Activated CD8-positive, alpha-beta memory T cell treated with anti-CD3 and anti-CD28 coated beads, Interleukin-2, amount 50 U/mL, for 24 hours (primary cell): ENCODE data around the gene PCDHGA8.
"Not testable (repeated sequence)": the region's sequence is repeated elsewhere in the genome, so short reads cannot be mapped to it uniquely, and the experiment has no call there.

ENCODE experiments used
- DNase-seq: peaks from one replicate; pipeline ENCODE4 v3.0.0-alpha.2; 2020; ENCODE audit errors: extremely low read depth

Gene PCDHGA8

DNA sequence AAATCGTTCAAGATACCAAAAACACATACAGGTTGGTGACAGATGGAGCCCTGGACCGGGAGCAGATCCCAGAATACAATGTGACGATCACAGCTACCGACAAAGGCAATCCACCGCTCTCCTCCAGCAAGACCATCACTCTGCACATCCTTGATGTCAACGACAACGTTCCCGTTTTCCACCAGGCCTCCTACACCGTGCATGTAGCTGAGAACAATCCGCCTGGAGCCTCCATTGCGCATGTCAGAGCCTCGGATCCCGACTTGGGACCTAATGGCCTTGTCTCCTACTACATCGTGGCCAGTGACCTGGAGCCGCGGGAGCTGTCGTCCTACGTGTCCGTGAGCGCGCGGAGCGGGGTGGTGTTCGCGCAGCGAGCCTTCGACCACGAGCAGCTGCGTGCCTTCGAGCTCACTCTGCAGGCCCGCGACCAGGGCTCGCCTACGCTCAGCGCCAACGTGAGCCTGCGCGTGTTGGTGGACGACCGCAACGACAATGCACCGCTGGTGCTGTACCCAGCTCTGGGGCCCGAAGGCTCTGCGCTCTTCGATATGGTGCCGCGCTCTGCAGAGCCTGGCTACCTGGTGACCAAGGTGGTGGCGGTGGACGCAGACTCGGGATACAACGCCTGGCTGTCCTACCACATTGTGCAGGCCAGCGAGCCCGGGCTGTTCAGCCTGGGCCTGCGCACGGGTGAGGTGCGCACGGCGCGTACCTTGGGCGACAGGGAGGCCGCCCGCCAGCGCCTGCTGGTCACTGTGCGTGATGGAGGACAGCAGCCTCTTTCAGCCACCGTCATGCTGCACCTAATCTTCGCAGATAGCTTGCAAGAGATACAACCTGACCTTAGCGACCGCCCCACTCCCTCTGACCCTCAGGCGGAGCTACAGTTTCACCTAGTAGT is 20.6 kb upstream of the PCDHGA8 start:
- no peak for DNase-seq

DNA sequence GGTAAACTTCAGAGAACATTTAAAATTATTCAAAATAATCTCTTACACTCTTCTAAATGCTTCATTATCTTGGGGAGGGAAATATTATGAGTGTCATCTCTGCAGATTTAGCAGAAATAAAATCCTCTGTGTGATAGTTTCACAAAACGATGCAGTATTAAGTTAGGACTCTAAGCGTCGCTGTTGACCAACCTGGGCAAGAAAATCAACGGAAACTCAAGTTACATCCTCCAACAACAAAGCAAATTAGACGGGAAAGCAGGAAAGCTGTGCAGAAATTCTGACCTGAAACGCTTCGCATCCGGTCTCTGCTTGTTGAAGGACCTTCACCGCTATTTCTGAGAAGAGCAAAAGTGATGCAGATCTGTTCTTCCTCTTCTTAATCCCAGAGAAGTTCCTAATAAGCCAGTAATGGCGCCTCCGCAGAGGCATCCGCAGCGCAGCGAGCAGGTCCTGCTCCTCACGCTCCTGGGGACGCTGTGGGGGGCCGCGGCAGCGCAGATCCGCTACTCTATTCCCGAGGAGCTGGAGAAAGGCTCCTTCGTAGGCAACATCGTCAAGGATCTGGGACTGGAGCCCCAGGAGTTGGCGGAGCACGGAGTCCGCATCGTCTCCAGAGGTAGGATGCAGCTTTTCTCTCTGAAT is 18.6 kb upstream of the PCDHGA8 start, which contains the start of gene PCDHGA6:
Gene PCDHGA6, plus strand, starts transcription at position 219 of the 645 bp plus-strand sequence. Its CDS starts 193 bp downstream, at position 412.
- no peak for DNase-seq

DNA sequence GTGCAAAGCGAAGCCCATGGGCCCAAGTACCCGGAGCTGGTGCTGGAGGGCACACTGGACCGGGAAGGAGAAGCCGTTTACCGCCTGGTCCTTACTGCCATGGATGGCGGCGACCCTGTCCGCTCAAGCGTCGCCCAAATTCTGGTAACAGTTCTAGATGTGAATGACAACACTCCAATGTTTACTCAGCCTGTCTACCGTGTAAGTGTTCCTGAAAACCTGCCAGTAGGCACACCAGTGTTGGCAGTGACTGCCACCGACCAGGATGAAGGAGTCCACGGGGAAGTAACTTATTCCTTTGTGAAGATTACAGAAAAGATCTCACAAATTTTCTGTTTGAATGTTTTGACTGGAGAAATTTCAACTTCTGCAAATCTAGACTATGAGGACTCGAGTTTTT is 17.8 kb upstream of the PCDHGA8 start:
- no peak for DNase-seq

DNA sequence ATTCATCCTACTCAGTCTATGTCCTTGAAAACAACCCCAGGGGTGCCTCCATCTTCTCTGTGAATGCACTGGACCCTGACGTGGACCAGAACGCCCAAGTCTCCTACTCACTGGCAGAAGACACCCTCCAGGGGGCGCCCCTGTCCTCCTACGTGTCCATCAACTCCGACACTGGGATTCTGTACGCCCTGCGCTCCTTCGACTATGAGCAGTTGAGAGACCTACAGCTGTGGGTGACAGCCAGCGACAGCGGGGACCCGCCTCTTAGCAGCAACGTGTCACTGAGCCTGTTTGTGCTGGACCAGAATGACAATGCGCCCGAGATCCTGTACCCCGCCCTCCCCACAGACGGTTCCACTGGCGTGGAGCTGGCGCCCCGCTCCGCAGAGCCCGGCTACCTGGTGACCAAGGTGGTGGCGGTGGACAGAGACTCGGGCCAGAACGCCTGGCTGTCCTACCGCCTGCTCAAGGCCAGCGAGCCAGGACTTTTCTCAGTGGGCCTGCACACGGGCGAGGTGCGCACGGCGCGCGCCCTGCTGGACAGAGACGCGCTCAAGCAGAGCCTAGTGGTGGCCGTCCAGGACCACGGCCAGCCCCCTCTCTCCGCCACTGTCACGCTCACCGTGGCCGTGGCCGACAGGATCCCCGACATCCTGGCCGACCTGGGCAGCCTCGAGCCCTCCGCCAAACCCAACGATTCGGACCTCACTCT is 16.8 kb upstream of the PCDHGA8 start:
- DNase-seq = not testable (repeated sequence)

DNA sequence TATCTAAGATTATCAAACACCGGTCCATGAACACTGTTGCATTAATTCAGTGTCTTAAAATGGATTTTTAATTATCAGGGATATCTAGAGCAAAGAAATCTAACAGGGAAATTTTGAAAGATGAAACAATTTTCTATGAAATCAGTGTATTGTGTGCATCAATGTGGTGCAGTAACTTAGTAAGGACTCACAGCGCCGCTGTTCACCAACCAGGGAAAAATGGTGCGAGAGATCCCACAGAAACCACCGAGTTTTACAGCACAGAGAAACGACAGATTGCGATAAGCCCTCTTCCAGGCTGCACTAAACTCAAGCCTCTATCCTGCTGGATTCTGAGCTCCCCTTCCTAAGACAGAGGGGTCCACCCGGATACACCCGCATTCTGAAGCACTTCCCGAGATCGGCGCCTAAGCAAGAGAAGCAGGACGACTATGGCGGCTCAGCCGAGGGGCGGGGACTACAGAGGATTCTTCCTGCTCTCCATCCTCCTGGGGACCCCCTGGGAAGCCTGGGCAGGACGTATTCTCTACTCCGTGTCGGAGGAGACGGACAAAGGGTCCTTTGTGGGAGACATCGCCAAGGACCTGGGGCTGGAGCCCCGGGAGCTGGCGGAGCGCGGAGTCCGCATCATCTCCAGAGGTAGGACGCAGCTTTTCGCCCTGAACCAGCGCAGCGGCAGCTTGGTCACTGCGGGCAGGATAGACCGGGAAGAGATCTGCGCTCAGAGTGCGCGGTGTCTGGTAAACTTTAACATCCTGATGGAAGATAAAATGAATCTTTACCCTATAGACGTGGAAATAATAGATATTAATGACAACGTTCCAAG is 9.8 kb upstream of the PCDHGA8 start, which contains the start of gene PCDHGA7:
Gene PCDHGA7, plus strand, starts transcription at position 274 of the 826 bp plus-strand sequence. Its CDS starts 158 bp downstream, at position 432.
- DNase-seq = no peak

DNA sequence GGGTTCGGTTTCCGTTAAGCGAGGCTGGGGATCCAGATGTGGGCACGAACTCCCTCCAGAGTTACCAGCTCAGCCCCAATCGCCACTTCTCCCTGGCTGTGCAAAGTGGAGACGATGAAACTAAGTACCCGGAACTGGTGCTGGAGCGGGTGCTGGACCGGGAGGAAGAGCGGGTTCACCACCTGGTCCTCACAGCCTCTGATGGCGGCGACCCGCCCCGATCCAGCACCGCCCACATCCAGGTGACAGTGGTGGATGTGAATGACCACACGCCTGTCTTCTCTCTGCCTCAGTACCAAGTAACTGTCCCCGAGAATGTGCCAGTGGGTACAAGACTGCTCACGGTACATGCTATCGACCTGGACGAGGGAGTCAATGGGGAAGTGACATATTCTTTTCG is 9.1 kb upstream of the PCDHGA8 start:
- no peak for DNase-seq

DNA sequence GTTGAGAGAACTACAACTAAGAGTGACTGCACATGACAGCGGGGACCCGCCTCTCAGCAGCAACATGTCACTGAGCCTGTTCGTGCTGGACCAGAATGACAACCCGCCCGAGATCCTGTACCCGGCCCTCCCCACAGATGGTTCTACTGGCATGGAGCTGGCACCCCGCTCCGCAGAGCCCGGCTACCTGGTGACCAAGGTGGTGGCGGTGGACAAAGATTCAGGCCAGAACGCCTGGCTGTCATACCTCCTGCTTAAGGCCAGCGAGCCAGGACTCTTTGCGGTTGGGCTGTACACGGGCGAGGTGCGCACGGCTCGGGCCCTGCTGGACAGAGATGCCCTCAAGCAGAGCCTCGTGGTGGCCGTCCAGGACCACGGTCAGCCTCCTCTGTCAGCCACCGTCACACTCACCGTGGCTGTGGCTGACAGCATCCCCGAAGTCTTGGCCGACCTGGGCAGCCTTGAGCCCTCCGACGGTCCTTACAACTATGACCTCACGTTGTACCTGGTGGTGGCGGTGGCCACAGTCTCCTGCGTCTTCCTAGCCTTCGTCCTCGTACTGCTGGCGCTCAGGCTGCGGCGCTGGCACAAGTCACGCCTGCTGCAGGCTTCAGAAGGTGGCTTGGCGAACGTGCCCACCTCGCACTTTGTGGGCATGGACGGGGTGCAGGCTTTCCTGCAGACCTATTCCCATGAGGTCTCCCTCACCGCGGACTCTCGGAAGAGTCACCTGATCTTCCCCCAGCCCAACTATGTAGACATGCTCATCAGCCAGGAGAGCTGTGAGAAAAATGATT is 7.8 kb upstream of the PCDHGA8 start:
- no peak for DNase-seq

DNA sequence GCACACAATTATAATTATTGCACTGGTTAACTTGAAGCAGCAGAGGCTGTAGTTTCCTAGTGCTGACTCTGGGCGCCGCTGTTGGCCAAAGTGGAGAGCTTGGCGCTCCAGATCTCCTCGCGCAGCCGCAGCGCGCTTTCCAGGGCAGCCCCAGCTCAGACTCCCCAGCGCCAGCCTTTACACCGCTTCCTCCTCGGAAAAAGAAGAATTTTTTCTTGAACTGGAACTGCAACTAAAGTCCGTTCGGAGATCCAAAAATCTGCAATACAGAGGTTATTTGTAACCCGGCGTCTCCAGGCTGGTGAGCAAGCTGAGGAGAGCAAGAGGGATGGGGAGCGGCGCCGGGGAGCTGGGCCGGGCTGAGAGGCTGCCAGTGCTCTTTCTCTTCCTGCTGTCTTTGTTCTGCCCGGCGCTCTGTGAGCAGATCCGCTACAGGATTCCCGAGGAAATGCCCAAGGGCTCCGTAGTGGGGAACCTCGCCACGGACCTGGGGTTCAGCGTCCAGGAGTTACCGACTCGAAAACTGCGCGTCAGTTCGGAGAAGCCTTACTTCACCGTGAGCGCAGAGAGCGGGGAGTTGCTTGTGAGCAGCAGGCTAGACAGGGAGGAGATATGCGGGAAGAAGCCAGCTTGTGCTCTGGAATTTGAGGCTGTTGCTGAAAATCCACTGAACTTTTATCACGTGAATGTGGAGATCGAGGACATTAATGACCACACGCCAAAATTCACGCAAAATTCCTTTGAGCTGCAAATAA is 4.7 kb upstream of the PCDHGA8 start, which contains the start of gene PCDHGB4:
Gene PCDHGB4, plus strand, starts transcription at position 142 of the 755 bp plus-strand sequence. Its CDS starts 187 bp downstream, at position 329.
- DNase-seq = not testable (repeated sequence)

DNA sequence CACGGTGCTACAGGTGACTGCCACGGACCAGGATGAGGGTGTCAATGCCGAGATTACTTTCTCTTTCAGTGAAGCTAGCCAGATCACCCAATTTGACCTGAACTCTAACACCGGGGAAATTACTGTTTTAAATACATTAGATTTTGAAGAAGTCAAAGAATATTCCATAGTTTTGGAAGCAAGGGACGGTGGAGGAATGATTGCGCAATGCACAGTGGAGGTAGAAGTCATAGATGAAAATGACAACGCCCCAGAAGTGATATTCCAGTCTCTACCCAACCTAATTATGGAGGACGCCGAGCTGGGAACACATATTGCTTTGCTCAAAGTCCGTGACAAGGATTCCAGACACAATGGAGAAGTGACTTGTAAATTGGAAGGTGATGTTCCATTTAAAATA is 3.8 kb upstream of the PCDHGA8 start:
- DNase-seq = no peak

DNA sequence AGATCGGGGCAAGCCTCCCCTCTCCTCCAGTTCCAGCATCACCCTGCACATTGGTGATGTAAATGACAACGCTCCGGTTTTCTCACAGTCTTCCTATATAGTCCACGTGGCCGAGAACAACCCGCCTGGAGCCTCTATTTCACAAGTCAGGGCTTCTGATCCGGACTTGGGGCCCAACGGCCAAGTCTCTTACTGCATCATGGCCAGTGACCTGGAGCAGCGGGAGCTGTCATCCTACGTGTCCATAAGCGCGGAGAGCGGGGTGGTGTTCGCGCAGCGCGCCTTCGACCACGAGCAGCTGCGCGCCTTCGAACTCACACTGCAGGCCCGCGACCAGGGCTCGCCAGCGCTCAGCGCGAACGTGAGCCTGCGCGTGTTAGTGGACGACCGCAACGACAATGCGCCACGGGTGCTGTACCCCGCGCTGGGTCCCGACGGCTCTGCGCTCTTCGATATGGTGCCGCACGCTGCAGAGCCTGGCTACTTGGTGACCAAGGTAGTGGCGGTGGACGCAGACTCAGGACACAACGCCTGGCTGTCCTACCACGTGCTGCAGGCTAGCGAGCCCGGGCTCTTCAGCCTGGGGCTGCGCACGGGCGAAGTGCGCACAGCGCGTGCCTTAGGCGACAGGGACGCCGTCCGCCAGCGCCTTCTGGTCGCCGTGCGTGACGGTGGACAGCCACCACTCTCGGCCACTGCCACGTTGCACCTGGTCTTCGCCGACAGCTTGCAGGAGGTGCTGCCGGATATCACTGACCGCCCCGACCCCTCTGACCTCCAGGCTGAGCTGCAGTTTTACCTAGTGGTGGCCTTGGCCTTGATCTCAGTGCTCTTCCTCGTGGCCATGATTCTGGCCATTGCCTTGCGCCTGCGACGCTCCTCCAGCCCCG is 3.0 kb upstream of the PCDHGA8 start:
- DNase-seq = no peak

DNA sequence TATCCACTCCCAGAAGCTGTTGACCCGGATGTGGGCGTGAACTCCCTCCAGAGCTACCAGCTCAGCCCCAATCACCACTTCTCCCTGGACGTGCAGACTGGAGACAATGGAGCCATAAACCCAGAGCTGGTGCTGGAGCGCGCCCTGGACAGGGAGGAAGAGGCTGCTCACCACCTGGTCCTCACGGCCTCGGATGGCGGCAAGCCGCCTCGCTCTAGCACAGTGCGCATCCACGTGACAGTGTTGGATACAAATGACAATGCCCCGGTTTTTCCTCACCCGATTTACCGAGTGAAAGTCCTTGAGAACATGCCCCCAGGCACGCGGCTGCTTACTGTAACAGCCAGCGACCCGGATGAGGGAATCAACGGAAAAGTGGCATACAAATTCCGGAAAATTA is 834 bp downstream of the PCDHGA8 start:
- no peak for DNase-seq

DNA sequence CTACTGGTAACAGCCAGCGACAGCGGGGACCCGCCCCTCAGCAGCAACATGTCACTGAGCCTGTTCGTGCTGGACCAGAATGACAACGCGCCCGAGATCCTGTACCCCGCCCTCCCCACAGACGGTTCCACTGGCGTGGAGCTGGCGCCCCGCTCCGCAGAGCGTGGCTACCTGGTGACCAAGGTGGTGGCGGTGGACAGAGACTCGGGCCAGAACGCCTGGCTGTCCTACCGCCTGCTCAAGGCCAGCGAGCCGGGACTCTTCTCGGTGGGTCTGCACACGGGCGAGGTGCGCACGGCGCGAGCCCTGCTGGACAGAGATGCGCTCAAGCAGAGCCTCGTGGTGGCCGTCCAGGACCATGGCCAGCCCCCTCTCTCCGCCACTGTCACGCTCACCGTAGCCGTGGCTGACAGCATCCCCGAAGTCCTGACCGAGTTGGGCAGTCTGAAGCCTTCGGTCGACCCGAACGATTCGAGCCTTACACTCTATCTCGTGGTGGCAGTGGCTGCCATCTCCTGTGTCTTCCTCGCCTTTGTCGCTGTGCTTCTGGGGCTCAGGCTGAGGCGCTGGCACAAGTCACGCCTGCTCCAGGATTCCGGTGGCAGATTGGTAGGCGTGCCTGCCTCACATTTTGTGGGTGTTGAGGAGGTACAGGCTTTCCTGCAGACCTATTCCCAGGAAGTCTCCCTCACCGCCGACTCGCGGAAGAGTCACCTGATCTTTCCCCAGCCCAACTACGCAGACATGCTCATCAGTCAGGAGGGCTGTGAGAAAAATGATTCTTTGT is 2.2 kb downstream of the PCDHGA8 start:
- DNase-seq = not testable (repeated sequence)

DNA sequence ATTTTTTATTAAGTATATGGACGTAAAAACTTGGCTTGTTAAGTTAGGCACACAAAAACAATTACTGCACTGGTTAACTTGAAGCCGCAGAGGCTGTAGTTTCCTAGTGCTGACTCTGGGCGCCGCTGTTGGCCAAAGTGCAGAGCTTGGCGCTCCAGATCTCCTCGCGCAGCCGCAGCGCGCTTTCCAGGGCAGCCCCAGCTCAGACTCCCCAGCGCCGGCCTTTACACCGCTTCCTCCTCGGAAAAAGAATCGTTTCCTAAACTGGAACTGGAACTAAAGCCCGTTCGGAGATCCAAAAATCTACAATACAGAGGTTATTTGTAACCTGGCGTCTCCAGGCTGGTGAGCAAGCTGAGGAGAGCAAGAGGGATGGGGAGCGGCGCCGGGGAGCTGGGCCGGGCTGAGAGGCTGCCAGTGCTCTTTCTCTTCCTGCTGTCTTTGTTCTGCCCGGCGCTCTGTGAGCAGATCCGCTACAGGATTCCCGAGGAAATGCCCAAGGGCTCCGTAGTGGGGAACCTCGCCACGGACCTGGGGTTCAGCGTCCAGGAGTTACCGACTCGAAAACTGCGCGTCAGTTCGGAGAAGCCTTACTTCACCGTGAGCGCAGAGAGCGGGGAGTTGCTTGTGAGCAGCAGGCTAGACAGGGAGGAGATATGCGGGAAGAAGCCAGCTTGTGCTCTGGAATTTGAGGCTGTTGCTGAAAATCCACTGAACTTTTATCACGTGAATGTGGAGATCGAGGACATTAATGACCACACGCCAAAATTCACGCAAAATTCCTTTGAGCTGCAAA is 5.5 kb downstream of the PCDHGA8 start, which contains the start of gene PCDHGB5:
Gene PCDHGB5, plus strand, starts transcription at position 192 of the 796 bp plus-strand sequence. Its CDS starts 181 bp downstream, at position 373.
- DNase-seq = not testable (repeated sequence)

DNA sequence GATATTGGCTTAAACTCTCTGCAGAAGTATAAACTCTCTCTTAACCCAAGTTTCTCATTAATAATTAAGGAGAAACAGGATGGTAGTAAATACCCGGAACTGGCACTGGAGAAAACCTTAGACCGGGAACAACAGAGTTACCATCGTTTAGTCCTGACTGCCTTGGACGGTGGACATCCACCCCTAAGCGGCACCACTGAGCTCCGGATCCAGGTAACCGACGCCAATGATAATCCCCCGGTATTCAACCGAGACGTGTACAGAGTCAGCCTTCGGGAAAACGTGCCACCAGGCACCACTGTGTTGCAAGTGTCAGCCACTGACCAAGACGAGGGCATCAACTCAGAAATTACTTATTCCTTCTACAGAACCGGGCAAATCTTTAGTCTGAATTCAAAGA is 6.2 kb downstream of the PCDHGA8 start:
- no peak for DNase-seq

DNA sequence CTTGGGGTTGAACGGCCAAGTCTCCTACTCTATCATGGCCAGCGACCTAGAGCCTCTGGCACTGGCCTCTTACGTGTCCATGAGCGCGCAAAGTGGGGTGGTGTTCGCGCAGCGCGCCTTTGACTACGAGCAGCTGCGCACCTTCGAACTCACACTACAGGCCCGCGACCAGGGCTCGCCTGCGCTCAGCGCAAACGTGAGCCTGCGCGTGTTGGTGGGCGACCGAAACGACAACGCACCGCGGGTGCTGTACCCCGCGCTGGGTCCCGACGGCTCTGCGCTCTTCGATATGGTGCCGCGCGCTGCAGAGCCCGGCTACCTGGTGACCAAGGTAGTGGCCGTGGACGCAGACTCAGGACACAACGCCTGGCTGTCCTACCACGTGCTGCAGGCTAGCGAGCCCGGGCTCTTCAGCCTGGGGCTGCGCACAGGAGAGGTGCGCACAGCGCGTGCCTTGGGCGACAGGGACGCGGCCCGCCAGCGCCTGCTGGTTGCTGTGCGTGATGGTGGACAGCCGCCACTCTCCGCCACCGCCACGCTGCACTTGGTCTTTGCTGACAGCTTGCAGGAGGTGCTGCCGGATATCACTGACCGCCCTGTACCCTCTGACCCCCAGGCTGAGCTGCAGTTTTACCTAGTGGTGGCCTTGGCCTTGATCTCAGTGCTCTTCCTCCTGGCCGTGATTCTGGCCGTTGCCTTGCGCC is 7.3 kb downstream of the PCDHGA8 start:
- no peak for DNase-seq
